ENCODE results near the gene MGRN1. TPM values are rescaled to one million over a fixed set of nuclear protein-coding genes. Genes with fewer than 3 reads are reported as not detected.
A peak's percentile ranks its signal among the peaks of the same experiment; 100 is the strongest.

Gene MGRN1
- total and polyA plus RNA-seq, 2 of the 13 experiments (the other 11 are each of a cell fraction or from before 2014, with no cell fraction given) = 11.9 to 12.6 TPM

GRCh38 chr16:4679156-4679849 lies 54.7 kb downstream of the MGRN1 start (continued):
- peak; percentile 36; the same call in 1 of the 2 replicates for TF ChIP-seq ZNF687 (CRISPR knock-in tag; IDR thresholded peaks at IDR 0.05)
- TF ChIP-seq ZBTB33 (CRISPR knock-in tag; IDR thresholded peaks at IDR 0.05) = peak; percentile 71
- TF ChIP-seq, protein P1, sequence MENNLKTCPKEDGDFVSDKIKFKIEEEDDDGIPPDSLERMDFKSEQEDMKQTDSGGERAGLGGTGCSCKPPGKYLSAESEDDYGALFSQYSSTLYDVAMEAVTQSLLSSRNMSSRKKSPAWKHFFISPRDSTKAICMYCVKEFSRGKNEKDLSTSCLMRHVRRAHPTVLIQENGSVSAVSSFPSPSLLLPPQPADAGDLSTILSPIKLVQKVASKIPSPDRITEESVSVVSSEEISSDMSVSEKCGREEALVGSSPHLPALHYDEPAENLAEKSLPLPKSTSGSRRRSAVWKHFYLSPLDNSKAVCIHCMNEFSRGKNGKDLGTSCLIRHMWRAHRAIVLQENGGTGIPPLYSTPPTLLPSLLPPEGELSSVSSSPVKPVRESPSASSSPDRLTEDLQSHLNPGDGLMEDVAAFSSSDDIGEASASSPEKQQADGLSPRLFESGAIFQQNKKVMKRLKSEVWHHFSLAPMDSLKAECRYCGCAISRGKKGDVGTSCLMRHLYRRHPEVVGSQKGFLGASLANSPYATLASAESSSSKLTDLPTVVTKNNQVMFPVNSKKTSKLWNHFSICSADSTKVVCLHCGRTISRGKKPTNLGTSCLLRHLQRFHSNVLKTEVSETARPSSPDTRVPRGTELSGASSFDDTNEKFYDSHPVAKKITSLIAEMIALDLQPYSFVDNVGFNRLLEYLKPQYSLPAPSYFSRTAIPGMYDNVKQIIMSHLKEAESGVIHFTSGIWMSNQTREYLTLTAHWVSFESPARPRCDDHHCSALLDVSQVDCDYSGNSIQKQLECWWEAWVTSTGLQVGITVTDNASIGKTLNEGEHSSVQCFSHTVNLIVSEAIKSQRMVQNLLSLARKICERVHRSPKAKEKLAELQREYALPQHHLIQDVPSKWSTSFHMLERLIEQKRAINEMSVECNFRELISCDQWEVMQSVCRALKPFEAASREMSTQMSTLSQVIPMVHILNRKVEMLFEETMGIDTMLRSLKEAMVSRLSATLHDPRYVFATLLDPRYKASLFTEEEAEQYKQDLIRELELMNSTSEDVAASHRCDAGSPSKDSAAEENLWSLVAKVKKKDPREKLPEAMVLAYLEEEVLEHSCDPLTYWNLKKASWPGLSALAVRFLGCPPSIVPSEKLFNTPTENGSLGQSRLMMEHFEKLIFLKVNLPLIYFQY (CRISPR knock-in tag; IDR thresholded peaks at IDR 0.05; ENCODE audit: borderline replicate concordance) = no peak
- TF ChIP-seq ZNF883 (CRISPR knock-in tag; IDR thresholded peaks at IDR 0.05; ENCODE audit: not compliant biosample characterization) = no peak

All from HepG2 (cell line).